HepG2 (cell line): ENCODE data around the gene COASY. TPM values are rescaled to one million over a fixed set of nuclear protein-coding genes. Genes with fewer than 3 reads are reported as not detected.

Source experiments
- CREB1 ChIP-seq, 2 experiments: fragments of 450-650 bp in 1 of 2; IDR thresholded peaks; 2 replicates each; pipeline ENCODE4 v1.6.1; 2016 to 2017; ENCODE audit warnings: control low read depth in 1 of 2, mild to moderate bottlenecking in 1 of 2, missing compliant biosample characterization in 1 of 2, missing genetic modification characterization in 1 of 2
- FOXO4 ChIP-seq: sonication (generic); formaldehyde crosslinking; conservative IDR thresholded peaks from 2 replicates; pipeline ENCODE4 v1.8.1; 2023; ENCODE audit warnings: missing genetic modification reagents
- GMEB2 ChIP-seq: IDR thresholded peaks from 2 replicates; pipeline ENCODE4 v1.6.1; 2016; ENCODE audit warnings: missing biosample characterization, missing genetic modification reagents, low read depth
- KLF13 ChIP-seq: sonication (generic); formaldehyde crosslinking; IDR thresholded peaks from 2 replicates; pipeline ENCODE4 v1.4.0; 2020; ENCODE audit warnings: mild to moderate bottlenecking, missing genetic modification reagents
- NFIB ChIP-seq: sonication (generic); formaldehyde crosslinking; IDR thresholded peaks from 2 replicates; pipeline ENCODE4 v1.9.0; 2021; ENCODE audit warnings: missing genetic modification reagents, mild to moderate bottlenecking, borderline replicate concordance
- NR3C1 ChIP-seq: sonication (generic); formaldehyde crosslinking; IDR thresholded peaks from 2 replicates; pipeline ENCODE4 v1.4.0; 2020; ENCODE audit warnings: missing genetic modification reagents
- PCBP1 ChIP-seq: fragments of 200-400 bp; formaldehyde crosslinking; IDR thresholded peaks from 2 replicates; pipeline ENCODE4 v1.6.1; 2017; ENCODE audit warnings: mild to moderate bottlenecking, low read depth, low read length, borderline replicate concordance
- PLSCR1 ChIP-seq: sonication (generic); formaldehyde crosslinking; IDR thresholded peaks from 2 replicates; pipeline ENCODE4 v1.5.0; 2020; ENCODE audit warnings: missing genetic modification reagents, mild to moderate bottlenecking, borderline replicate concordance
- PRMT3 ChIP-seq: sonication (generic); formaldehyde crosslinking; IDR thresholded peaks from 2 replicates; pipeline ENCODE4 v1.8.1; 2022; ENCODE audit warnings: low read depth, mild to moderate bottlenecking, moderate library complexity, missing genetic modification reagents, borderline replicate concordance
- RFXAP ChIP-seq: sonication (generic); formaldehyde crosslinking; IDR thresholded peaks from 2 replicates; pipeline ENCODE4 v1.4.0; 2020; ENCODE audit warnings: missing genetic modification reagents, borderline replicate concordance
- YEATS2 ChIP-seq: sonication (generic); formaldehyde crosslinking; IDR thresholded peaks from 2 replicates; pipeline ENCODE4 v1.4.0; 2020; ENCODE audit warnings: missing genetic modification reagents, borderline replicate concordance
- ZFAT ChIP-seq: sonication (generic); formaldehyde crosslinking; conservative IDR thresholded peaks from 2 replicates; pipeline ENCODE4 v1.8.1; 2023; ENCODE audit warnings: missing genetic modification reagents, inconsistent platforms
- ZFP62 ChIP-seq: sonication (generic); formaldehyde crosslinking; IDR thresholded peaks from 2 replicates; pipeline ENCODE4 v1.4.0; 2020; ENCODE audit warnings: missing genetic modification reagents
- ZNF143 ChIP-seq: sonication (generic); formaldehyde crosslinking; IDR thresholded peaks from 2 replicates; pipeline ENCODE4 v1.4.0; 2020; ENCODE audit warnings: missing genetic modification reagents
- ZNF337 ChIP-seq: sonication (generic); formaldehyde crosslinking; IDR thresholded peaks from 2 replicates; pipeline ENCODE4 v1.5.1; 2020; ENCODE audit warnings: missing genetic modification reagents, low read depth, mild to moderate bottlenecking, borderline replicate concordance
- ZNF605 ChIP-seq: sonication (generic); formaldehyde crosslinking; IDR thresholded peaks from 2 replicates; pipeline ENCODE4 v1.8.0; 2022; ENCODE audit warnings: mild to moderate bottlenecking, missing genetic modification reagents
- ZNF792 ChIP-seq: IDR thresholded peaks from 2 replicates; pipeline ENCODE4 v1.6.1; 2016
- polyA plus RNA-seq, 8 experiments: library from polyadenylated mRNA; depleted of rRNA in 3 of 8; stranded (reverse) in 7 of 8; unstranded in 1 of 8; fragments of >200 nt; fragmentation: Illumina TruSeq in 4 of 8; extraction: Trizol in 4 of 8; gene quantifications; 2 replicates each; pipeline versions ENCODE4 v1.2.1 to v1.2.3, GENCODE V29; 2011 to 2016; ENCODE audit warnings: low read depth in 4 of 8, missing spikeins in 1 of 8, mixed read lengths in 1 of 8; ENCODE audit not compliant: insufficient read depth in 1 of 8
- total RNA-seq, 5 experiments: library from RNA; depleted of rRNA; stranded (reverse); fragments of >200 nt; fragmentation: Illumina TruSeq; extraction: Trizol; gene quantifications; 2 replicates each; pipeline ENCODE4 v1.2.3, GENCODE V29; 2016; ENCODE audit warnings: low read depth in 1 of 5
- TF ChIP-seq, protein P1 (sequence below): sonication (generic); formaldehyde crosslinking; IDR thresholded peaks from 2 replicates; pipeline ENCODE4; 2020; ENCODE audit warnings: missing genetic modification reagents, mild to moderate bottlenecking, borderline replicate concordance
- TF ChIP-seq, protein P2 (sequence below): IDR thresholded peaks from 2 replicates; pipeline ENCODE4 v1.6.1; 2012; ENCODE audit warnings: low read depth, low read length, improper control_type of control experiment

Gene COASY
- total and polyA plus RNA-seq, 2 of the 13 experiments (the other 11 are each of a cell fraction or from before 2014, with no cell fraction given), result 90.7 to 125 TPM

DNA sequence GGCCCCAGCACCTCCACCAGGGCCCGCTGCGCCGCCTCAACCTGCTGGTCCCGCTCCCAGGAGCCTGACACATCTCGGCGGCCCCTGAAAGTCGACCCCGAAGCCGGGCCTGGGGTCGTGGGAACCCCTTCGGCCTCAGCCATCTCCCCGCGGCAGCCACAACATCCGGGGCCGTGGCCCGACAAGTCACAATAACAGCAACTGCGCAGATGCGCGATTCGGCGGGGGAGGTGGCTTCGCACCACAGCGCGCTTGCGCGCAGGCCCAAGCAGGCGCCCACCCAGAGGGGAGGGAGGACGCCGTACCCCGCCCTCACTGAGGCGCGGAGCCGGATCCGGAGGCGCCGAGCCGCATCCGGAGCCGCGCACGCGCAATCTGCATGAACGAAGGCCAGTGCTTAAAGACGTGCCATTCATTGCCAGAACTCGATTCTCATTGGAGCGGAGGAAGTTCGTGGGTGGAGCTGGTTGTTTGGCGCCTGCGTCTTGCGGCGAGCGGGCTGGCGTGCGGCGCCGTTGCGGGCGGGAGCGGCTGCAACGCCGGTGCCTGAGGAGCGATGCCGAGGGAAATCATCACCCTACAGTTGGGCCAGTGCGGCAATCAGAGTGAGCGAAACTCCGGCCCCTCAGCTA lies 47.4 kb downstream of the COASY start, which contains the start of the genes RETREG3 and TUBG1 (continued):
- TF ChIP-seq ZFAT (CRISPR knock-in tag) (0 out of 2 replicates have a peak, but pooled peaks have one; percentile 25), RFXAP (CRISPR knock-in tag) (peak; percentile 85), NFIB (no peak), ZNF792 (CRISPR knock-in tag) (peak; percentile 72), ZNF605 (CRISPR knock-in tag) (peak; percentile 96), ZNF337 (peak; percentile 98; the same call in 1 of the 2 replicates), ZNF143 (CRISPR knock-in tag) (0 out of 2 replicates have a peak, but pooled peaks have one; percentile 42), NR3C1 (CRISPR knock-in tag) (no peak), PRMT3 (CRISPR knock-in tag) (peak; percentile 54; the same call in 1 of the 2 replicates), FOXO4 (CRISPR knock-in tag) (no peak), YEATS2 (CRISPR knock-in tag) (peak; percentile 90), PCBP1 (no peak), ZFP62 (CRISPR knock-in tag) (no peak), CREB1 (IDR thresholded peaks at IDR 0.05) (peak; percentile 59), CREB1 (CRISPR knock-in tag; IDR thresholded peaks at IDR 0.05) (peak; percentile 51; the same call in 1 of the 2 replicates), GMEB2 (CRISPR knock-in tag) (peak; percentile 70), PLSCR1 (CRISPR knock-in tag) (no peak; the same call in 1 of the 2 replicates), KLF13 (no peak)
- TF ChIP-seq, protein P1, sequence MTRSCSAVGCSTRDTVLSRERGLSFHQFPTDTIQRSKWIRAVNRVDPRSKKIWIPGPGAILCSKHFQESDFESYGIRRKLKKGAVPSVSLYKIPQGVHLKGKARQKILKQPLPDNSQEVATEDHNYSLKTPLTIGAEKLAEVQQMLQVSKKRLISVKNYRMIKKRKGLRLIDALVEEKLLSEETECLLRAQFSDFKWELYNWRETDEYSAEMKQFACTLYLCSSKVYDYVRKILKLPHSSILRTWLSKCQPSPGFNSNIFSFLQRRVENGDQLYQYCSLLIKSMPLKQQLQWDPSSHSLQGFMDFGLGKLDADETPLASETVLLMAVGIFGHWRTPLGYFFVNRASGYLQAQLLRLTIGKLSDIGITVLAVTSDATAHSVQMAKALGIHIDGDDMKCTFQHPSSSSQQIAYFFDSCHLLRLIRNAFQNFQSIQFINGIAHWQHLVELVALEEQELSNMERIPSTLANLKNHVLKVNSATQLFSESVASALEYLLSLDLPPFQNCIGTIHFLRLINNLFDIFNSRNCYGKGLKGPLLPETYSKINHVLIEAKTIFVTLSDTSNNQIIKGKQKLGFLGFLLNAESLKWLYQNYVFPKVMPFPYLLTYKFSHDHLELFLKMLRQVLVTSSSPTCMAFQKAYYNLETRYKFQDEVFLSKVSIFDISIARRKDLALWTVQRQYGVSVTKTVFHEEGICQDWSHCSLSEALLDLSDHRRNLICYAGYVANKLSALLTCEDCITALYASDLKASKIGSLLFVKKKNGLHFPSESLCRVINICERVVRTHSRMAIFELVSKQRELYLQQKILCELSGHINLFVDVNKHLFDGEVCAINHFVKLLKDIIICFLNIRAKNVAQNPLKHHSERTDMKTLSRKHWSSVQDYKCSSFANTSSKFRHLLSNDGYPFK (CRISPR knock-in tag), result peak; percentile 42
- TF ChIP-seq, protein P2, sequence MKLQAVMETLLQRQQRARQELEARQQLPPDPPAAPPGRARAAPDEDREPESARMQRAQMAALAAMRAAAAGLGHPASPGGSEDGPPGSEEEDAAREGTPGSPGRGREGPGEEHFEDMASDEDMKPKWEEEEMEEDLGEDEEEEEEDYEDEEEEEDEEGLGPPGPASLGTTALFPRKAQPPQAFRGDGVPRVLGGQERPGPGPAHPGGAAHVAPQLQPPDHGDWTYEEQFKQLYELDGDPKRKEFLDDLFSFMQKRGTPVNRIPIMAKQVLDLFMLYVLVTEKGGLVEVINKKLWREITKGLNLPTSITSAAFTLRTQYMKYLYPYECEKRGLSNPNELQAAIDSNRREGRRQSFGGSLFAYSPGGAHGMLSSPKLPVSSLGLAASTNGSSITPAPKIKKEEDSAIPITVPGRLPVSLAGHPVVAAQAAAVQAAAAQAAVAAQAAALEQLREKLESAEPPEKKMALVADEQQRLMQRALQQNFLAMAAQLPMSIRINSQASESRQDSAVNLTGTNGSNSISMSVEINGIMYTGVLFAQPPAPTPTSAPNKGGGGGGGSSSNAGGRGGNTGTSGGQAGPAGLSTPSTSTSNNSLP, result peak; percentile 27; the same call in 1 of the 2 replicates
